Activated naive CD4-positive, alpha-beta T cell treated with Interleukin-2 at 50 U/mL for 16 hours (primary cell): ENCODE measurements around the gene BICC1.
"Not testable (repeated sequence)": the region's sequence is repeated elsewhere in the genome, so short reads cannot be mapped to it uniquely, and the experiment has no call there.

Experiments used
- DNase-seq: peaks from one replicate; pipeline ENCODE4 v3.0.0-alpha.2; 2020

BICC1 gene

DNA sequence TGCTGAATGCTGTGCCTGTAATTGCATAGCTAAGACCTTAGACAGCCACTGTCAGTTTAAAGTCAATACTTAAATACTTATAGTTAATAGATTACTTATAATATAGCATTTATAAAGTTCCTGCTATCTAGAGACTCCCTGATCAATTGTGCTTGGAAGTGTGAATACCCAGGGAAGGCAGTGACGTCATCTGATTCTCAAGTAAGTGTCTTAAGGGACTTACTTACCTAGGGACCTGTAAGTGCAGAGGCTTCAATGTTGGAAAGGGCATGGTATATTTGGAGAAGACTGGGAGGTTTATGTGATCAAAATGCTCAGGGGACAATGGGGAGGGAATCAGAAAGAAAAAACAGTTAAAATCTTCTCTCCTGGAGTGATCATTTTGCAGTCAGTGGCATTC, 55.0 kb downstream of the BICC1 start:
- DNase-seq = no peak

DNA sequence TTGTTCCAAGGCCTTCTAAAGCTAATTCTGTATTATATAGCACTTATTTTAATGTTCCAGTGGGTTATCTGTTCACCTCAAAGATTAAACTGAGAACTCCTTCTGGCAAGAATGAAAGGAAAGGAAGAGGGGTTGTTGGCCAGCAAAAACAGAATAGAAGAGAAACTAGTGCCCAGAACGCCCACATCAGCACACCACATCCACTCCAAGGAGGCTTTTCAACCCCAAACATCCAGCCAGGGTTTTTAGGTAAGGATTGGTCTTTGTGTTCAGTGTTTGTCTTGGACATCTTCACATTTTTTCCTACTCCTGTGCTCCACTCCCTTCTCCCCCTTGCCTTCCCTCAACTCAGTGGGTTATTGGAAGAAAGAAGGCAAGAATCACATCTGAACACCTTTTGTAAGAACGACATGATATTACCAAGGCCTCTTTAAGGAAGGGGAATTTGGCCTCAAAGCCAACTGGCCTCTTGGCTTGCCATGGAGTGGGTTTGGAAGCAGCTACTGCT, 55.8 kb downstream of the BICC1 start:
- DNase-seq = no peak

DNA sequence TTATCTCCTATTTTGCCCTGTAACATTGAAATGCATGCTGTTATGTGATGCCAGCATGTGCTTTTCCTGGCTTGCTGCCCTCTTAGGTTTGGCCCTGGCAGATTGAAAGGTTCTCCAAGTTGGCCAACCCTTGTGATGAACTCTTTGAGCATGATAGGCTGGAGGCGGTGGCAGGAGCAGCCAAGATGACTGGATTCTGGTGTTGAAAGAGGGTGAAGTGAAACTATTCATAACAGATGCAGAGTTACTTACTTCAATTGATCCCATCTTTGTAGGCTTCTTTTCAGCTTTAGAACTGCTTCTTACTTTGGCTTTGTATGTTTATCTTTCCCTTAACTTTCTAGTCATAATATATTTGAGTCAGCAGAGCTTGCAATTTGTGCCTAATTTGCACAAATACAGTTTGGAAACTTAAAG, 57.6 kb downstream of the BICC1 start:
- DNase-seq = no peak

- no peak for DNase-seq
Observed at GRCh38 chr10:58570979-58571378, 58.3 kb downstream of the BICC1 start.

DNA sequence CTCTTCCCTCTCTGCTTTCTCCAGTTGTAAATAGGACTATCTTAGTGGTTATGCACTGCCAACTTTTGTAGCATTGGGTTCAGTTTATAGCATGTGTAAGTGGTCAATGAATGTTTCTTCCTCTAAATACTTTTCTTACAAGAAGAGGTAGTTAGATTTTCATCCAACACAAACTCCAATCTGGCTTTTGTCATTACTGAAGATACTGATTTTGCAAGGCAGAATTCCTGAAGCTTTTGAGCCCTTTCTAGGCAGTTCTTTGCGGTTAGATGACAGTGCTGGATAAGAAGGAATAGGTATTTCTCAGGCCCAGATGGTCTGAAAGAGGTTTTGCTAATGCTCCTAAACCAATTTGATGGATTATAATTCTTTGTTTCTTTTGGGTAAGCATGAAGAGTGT, 60.5 kb downstream of the BICC1 start:
- DNase-seq = no peak

DNA sequence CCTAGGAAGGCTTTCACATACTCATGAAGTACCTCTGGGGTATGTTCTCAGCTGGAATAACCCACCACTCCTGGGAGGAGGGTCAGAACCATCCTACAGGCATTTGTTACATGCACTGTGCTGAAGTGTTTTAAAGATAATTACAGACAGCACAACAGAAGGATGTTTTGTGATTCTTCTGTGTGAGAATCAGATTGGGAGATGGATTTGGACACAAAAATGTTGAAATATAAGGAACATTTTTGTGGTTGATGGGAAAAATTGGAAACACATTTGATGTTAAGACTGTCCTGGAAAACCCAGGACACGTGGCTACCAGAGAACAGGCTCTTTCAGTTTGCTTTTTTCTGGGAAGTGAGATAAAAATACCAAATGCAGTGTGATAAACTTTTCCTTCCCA, 61.4 kb downstream of the BICC1 start:
- no peak for DNase-seq

DNA sequence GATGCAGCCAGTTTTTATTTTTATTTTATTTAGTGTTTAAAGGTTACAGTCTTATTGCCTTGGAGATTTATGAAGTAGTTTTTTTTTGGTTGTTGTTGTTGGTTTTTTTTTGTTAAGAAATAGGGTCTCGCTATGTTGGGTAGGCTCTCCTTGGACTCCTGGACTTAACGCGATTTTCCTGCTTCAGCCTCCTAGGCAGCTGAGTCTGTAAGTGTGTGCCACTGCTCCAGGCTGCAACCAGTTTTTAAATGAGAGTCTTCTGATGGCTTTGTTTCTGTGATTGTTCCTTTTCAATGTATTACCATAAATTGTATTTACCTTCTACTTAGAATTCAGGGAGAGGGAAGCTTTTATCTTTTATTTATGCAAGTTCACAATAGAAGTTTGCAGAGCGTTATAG, 62.8 kb downstream of the BICC1 start:
- no peak for DNase-seq

- no peak for DNase-seq
Observed at GRCh38 chr10:58576751-58577436, 64.2 kb downstream of the BICC1 start.

DNA sequence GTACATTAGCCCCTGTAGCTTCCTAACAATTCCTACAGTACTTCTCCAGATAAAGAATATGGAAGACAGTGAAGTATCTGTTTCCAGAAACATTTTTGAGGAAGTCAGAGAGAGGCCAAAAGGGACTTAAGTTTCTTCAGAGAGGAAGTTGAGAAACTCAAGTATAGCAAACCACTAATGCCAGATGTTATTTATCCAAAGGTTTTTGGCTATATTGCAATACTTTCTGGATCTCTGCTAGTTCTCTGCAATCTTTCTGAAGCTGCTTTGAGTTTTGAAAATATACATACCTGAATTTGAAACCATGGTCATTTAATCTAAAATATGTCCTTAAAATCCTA, 64.7 kb downstream of the BICC1 start:
- DNase-seq = no peak

GRCh38 chr10:58578366-58578765, 65.7 kb downstream of the BICC1 start:
- no peak for DNase-seq

DNA sequence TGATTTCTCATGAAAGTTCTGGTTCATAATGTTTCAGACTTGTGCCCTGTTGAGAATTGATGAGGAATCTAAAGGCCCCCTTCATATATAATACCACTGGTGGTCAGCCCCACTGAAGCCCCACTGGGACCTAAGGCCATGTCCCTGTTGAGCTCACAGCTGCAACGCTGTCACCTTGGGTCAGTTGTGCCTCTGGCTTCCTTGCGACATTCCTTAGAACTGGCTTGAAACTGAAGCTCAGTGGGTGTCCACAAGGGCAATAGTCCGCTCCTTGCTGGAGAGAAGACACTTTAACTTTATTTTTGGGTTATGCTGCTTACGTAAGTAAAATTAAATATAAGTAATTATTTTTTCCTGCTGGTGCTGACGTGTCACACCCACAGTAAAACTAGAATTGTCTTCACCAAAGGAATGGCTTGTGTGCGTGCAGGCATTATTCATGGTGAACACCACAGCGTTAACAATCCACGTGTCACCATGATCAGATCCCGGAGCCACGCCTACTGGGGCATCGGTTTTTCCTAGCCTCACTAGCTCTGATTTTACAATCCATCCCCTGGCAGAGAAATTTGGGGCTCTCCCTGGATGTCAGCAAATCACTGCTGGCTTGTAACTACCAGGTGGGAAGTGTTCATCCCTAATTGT, 66.5 kb downstream of the BICC1 start:
- DNase-seq = no peak

- no peak for DNase-seq
Observed at GRCh38 chr10:58582045-58582444, 69.4 kb downstream of the BICC1 start.

- DNase-seq = no peak
Observed at GRCh38 chr10:58585435-58585834, 72.8 kb downstream of the BICC1 start.

DNA sequence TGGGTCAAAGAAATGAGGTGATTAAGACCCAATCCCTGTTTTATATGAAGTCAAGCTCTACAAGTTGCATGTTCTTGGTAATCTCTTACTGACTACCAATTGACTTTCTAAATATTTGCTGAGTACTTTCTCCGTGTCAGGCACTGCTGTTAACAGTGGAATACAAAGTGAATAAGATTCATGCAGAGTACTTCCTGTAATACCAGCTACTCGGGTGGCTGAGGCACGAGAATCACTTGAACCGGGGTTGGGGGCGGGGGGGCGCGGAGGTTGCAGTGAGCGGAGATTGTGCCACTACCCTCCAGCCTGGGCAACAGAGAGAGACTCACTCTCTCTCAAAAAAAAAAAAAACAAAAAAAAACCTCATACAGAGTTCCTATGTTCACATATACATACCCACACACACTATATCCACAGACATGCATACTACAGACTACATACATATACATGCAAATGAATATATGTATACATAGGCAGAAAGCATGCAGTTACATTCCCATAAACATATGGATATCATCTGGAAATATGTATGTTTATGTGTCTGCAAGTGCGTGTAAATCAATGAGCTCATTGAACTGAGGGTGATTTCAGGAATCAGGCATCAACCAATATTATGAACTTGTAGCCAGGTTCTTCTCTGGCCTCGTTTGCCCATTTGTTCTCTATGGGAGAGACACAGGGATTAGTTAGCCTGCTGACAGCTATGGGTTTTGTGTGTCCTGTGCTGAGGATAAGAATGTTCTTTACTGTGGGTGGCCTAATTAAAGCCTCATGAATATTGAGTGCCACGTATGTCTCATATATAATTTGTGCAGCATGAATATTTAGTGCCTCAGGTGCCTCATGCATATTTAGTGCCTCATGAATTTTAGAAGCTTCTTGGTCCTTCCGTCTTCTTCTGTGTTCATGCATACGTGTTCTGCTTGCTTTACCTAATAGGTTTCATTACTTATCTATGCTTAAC, 73.9 kb downstream of the BICC1 start:
- DNase-seq = no peak

DNA sequence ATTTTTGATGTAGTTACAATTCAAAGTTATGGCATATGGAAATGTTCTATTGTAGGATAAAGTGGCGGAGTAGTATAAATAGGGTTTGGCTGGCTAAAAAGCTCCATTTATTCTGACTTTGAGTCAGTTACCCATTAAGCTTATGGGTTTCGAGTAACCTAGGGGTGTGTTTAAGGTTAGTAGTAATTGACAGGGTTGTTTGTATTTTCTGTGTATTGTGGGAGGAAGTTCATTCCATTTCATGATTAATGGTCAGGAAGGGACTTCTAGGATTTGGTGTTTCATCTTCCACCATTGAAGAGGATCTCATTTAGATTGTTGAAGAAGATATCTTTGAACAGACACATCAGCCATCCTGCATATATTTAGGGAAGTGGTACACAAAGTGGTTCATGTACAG, 75.0 kb downstream of the BICC1 start:
- DNase-seq = no peak

GRCh38 chr10:58588673-58589265, 76.1 kb downstream of the BICC1 start:
- DNase-seq = no peak

DNA sequence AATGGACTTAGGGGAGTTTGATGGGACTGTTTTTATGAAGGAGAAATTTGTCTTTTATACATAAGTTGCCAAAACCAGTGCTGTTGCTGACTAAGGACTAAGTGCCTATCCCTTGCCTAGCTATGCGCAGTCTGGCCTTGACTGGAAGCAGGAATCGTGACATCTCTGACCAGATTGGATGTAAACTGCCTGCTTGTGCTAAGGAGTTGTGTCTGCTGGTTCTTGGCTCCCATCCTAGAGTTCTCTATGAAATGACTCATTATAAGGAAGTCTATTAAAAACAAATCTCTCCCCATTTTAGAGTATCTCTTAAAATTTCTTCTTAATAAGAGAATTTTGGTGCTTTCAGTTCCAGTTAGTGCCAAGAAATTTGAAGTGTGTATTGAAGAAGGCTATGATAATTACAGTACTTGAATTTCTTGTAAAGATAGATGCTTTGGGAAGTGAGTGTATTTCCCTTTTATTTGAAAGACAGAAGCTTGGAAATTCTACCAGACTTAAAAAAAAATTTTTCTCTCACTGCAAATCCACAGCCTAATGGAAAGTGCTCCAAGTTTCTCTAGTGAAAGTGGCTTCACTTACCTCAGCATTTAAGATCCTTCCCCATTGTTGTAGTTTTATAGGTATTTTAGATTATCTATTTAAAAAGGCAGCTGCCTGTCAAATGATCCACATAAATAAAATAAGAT, 77.6 kb downstream of the BICC1 start:
- no peak for DNase-seq

- DNase-seq = no peak
Observed at GRCh38 chr10:58590924-58591323, 78.3 kb downstream of the BICC1 start.

DNA sequence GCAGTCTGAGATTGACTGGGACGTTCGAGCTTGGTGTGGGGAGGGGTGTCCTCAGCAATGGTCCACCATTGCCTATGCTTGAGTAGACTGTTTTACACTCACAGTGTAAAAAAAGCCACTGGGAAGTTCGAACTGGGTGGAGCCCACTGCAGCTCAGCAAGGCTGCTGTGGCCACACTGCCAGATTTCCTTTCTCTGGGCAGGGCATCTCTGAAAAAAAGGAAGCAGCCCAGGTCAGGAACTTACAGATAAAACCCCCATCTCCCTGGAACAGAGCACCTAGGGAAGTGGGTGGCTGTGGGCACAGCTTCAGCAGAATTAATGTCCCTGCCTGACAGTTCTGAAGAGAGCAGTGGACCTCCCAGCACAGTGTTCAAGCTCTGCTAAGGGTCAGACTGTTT, 80.3 kb downstream of the BICC1 start:
- DNase-seq = no peak

GRCh38 chr10:58597211-58597610, 84.5 kb downstream of the BICC1 start:
- not testable (repeated sequence) for DNase-seq

DNA sequence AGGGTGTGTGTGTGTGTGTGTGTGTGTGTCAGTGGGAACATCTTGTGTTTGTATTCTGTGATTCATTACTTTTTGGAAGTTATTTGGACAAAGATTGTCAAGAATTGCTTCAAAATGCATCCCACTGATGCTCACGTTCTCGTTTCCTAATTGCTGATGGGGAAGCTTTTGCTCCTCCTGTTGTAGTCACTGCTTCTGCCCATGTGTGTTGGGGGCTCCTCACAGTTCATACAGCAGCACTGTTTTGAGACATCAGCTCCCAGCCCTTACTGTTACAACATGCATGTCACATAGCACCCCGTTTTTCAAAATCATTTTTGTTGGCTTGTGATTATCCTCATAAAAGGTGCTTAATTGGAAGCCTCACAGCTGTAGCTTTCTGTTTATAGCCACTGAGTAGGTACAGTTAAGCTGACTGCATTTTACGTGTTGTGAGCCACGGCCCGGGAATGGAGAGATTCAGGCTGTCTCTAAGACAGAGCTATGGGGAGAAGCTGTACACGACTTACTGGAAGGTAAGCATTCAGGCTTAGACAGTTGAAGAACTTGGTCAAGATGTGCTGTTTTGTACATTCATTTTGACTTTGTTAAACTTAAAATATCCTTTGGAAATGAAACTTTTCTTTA, 87.4 kb downstream of the BICC1 start:
- DNase-seq = no peak

- no peak for DNase-seq
Observed at GRCh38 chr10:58608351-58608750, 95.7 kb downstream of the BICC1 start.
